ENCODE results near the gene RNF223. TPM values are rescaled to one million over a fixed set of nuclear protein-coding genes. Genes with fewer than 3 reads are reported as not detected.

Gene RNF223
- total RNA-seq, 1 donor from 2014 or later: not detected

DNA sequence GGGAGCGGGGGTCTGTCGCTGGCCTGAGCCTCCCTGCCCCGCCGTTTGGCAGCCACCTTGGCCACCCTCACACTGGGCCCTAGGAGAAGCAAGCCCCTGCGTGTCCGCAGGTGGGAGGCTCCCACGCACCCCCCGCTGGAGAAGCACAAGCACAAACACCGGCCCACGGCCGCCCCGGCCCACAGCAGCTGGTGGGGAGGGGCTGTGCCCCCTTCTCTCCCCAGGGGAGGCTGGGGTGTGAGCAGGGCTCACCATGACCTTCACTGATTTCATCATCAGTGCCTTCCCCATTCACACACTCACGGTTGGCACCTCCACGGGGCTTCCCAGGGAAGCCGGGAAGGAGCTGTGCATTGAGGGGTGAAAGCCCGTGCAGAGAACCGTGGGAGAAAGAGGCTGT is 46.3 kb downstream of the RNF223 start:
- Mint-ChIP-seq H3K27me3 (peaks cover 6% of the 10 kb centered on the region), H3K36me3 (ENCODE audit: low read depth) (no peaks in the 10 kb centered on the region), H3K4me3 (no peak overlapping the region), H3K9me3 (no peaks in the 10 kb centered on the region), H3K27ac (no peak overlapping the region), H3K4me1 (peaks cover 12% of the 10 kb centered on the region)
- intact Hi-C loops (cut with micrococcal nuclease): no loop called here
- ChIA-PET POLR2A (interaction anchor here (0.6 kb wide), 1 partner anchor 14 kb away, joined by 3 read pairs; the partner anchor contains the start of gene ISG15), CTCF (no interaction called here)
- TF ChIP-seq, protein P1, sequence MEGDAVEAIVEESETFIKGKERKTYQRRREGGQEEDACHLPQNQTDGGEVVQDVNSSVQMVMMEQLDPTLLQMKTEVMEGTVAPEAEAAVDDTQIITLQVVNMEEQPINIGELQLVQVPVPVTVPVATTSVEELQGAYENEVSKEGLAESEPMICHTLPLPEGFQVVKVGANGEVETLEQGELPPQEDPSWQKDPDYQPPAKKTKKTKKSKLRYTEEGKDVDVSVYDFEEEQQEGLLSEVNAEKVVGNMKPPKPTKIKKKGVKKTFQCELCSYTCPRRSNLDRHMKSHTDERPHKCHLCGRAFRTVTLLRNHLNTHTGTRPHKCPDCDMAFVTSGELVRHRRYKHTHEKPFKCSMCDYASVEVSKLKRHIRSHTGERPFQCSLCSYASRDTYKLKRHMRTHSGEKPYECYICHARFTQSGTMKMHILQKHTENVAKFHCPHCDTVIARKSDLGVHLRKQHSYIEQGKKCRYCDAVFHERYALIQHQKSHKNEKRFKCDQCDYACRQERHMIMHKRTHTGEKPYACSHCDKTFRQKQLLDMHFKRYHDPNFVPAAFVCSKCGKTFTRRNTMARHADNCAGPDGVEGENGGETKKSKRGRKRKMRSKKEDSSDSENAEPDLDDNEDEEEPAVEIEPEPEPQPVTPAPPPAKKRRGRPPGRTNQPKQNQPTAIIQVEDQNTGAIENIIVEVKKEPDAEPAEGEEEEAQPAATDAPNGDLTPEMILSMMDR (IDR thresholded peaks at IDR 0.05): no peak
- no peak for DNase-seq
- ATAC-seq (ENCODE audit: low read depth): no peak

GRCh38 chr1:1026599-1027413 is 47.3 kb downstream of the RNF223 start:
- Mint-ChIP-seq H3K4me3 (no peak overlapping the region), H3K27me3 (peaks cover 10% of the 10 kb centered on the region), H3K36me3 (ENCODE audit: low read depth) (no peaks in the 10 kb centered on the region), H3K9me3 (no peaks in the 10 kb centered on the region), H3K4me1 (peaks cover 6% of the 10 kb centered on the region), H3K27ac (no peak overlapping the region)
- CTCF ChIA-PET: interaction anchor here (1.4 kb wide), 1 partner anchor 12 kb away, joined by 3 read pairs; no protein-coding TSS in a partner anchor
- TF ChIP-seq, protein P1 (IDR thresholded peaks at IDR 0.05): no peak
- POLR2A ChIA-PET: no interaction called here
- ATAC-seq (ENCODE audit: low read depth): no peak
- intact Hi-C loops (cut with micrococcal nuclease): no loop called here
- DNase-seq: no peak

- POLR2A ChIA-PET: interaction anchor here (1.3 kb wide), 1 partner anchor 38 kb away, joined by 3 read pairs; no protein-coding TSS in a partner anchor
- H3K27ac Mint-ChIP-seq: no peak overlapping the region
- CTCF ChIA-PET: interaction anchor here (1.4 kb wide), 1 partner anchor 11 kb away, joined by 3 read pairs; no protein-coding TSS in a partner anchor
Observed at GRCh38 chr1:1025730-1026129, 48.4 kb downstream of the RNF223 start.

GRCh38 chr1:1024771-1025699 is 49.1 kb downstream of the RNF223 start:
- intact Hi-C loops (cut with micrococcal nuclease): no loop called here
- CTCF ChIA-PET: interaction anchor here (0.8 kb wide), 1 partner anchor 267 kb away, joined by 3 read pairs; no protein-coding TSS in a partner anchor

More at GRCh38 chr1:1025730-1026129, 48.4 kb downstream of the RNF223 start:
- Mint-ChIP-seq H3K27me3 (peaks cover 10% of the 10 kb centered on the region), H3K9me3 (no peaks in the 10 kb centered on the region), H3K4me3 (no peak overlapping the region), H3K36me3 (ENCODE audit: low read depth) (no peaks in the 10 kb centered on the region), H3K4me1 (peaks cover 3% of the 10 kb centered on the region)
- no peak for DNase-seq
- TF ChIP-seq, protein P1 (IDR thresholded peaks at IDR 0.05): no peak
- intact Hi-C loops (cut with micrococcal nuclease): no loop called here
- no peak for ATAC-seq (ENCODE audit: low read depth)

More at GRCh38 chr1:1024771-1025699, 49.1 kb downstream of the RNF223 start:
- ATAC-seq (ENCODE audit: low read depth) (no peak), DNase-seq (no peak)
- H3K27ac Mint-ChIP-seq: no peak overlapping the region
- no peaks in the 10 kb centered on the region for H3K36me3 Mint-ChIP-seq (ENCODE audit: low read depth)
- H3K4me3 Mint-ChIP-seq: no peak overlapping the region
- H3K9me3 Mint-ChIP-seq: no peaks in the 10 kb centered on the region
- TF ChIP-seq, protein P1 (IDR thresholded peaks at IDR 0.05): no peak
- H3K27me3 Mint-ChIP-seq: peaks cover 10% of the 10 kb centered on the region
- POLR2A ChIA-PET: interaction anchor here (1.1 to 1.3 kb wide), 2 partner anchors 15 to 38 kb away, joined by 3 read pairs; no protein-coding TSS in a partner anchor
- H3K4me1 Mint-ChIP-seq: peaks cover 3% of the 10 kb centered on the region

Measured in activated B cell treated with CpG ODN at 0.5 μM for 24 hours (primary cell).